GM15510 (cell line): ENCODE results near the gene BEST2.

ENCODE experiments used
- POLR2A ChIP-seq: IDR thresholded peaks from 3 replicates; pipeline ENCODE4 v1.6.1; 2011; ENCODE audit warnings: borderline replicate concordance; ENCODE audit not compliant: insufficient read length; ENCODE audit errors: extremely low read depth

BEST2 gene

GRCh38 chr19:12778905-12779161 is 27.2 kb downstream of the BEST2 start:
- TF ChIP-seq POLR2A, result no peak

- TF ChIP-seq POLR2A, result peak; percentile 22
These were observed 27.8 kb downstream of the BEST2 start for GRCh38 chr19:12779162-12779993.

GRCh38 chr19:12782174-12782423 is 30.5 kb downstream of the BEST2 start:
- TF ChIP-seq POLR2A, result no peak

- peak; percentile 63 for TF ChIP-seq POLR2A
These were observed 31.1 kb downstream of the BEST2 start for GRCh38 chr19:12782424-12783290.

- no peak for TF ChIP-seq POLR2A
These were observed 31.8 kb downstream of the BEST2 start for GRCh38 chr19:12783291-12783848.

- TF ChIP-seq POLR2A, result no peak
These were observed 32.3 kb downstream of the BEST2 start for GRCh38 chr19:12783849-12784393.

GRCh38 chr19:12784394-12784870 is 32.8 kb downstream of the BEST2 start:
- TF ChIP-seq POLR2A, result no peak

GRCh38 chr19:12784871-12785430 is 33.4 kb downstream of the BEST2 start:
- TF ChIP-seq POLR2A, result no peak

- peak; percentile 3 for TF ChIP-seq POLR2A
These were observed 33.9 kb downstream of the BEST2 start for GRCh38 chr19:12785431-12786031.

- peak; percentile 7 for TF ChIP-seq POLR2A
These were observed 34.7 kb downstream of the BEST2 start for GRCh38 chr19:12786141-12786870.

- TF ChIP-seq POLR2A, result no peak
These were observed 35.4 kb downstream of the BEST2 start for GRCh38 chr19:12786952-12787351.

- TF ChIP-seq POLR2A, result no peak
These were observed 35.9 kb downstream of the BEST2 start for GRCh38 chr19:12787458-12787857.

GRCh38 chr19:12788042-12788681 is 36.6 kb downstream of the BEST2 start:
- TF ChIP-seq POLR2A, result no peak
